Activated CD4-positive, alpha-beta T cell treated with anti-CD3 and anti-CD28 coated beads, Interleukin-2, amount 50 U/mL, for 4 hours (primary cell): ENCODE results near the gene WDR74.
"Not testable (repeated sequence)": the region's sequence is repeated elsewhere in the genome, so short reads cannot be mapped to it uniquely, and the experiment has no call there.

Source experiments
- DNase-seq, 2 experiments: peaks; one replicate each; pipeline ENCODE4 v3.0.0-alpha.2; 2020

WDR74 gene

DNA sequence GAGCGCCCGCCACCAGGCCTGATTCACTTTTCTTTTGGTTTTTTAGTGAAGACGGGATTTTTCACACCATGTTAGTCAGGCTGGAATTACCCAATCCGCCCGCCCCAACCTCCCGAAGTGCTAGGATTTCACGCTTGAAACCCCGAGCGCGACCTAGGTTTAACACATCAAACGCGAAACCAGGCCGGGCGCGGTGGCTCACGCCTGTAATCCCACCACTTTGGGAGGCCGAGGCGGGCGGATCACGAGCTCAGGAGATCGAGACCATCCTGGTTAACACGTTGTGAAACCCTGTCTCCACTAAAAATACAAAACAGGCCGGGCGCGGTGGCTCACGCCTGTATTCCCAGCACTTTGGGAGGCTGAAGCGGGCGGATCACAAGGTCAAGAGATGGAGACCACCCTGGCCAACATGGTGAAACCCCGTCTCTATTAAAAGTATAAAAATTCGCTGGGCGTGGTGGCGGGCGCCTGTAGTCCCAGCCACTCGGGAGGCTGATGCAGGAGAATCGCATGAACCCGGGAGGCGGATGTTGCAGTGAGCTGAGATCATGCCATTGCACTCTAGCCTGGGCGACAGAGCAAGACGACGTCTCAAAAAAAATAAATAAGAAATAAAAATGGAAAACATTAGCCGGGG lies 1.5 kb upstream of the WDR74 start:
- peak; percentile 67 to 73 for DNase-seq

DNA sequence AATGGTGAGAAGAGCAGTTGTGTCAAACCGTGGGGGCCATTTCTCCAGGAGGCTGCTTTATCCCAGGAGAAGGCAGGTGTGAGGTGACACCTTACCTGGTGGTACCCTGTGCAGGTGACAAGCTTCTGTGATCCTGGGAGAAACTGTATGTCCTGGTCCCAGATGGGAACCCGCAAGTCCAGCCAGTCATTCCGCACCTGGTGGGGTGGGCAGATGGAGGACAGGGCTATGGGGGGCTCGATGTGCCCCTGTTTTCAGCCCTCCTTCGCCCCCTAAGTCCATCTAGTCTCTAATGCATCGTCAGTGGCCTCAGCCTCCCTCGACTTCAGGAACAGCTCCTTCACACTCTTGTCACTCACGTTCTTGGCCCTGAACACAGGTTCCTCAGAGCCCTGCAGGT lies 4.1 kb downstream of the WDR74 start:
- no peak for DNase-seq

- no peak for DNase-seq
Measured at GRCh38 chr11:62832336-62833234, 6.8 kb downstream of the WDR74 start, which contains the start of gene TEX54. TSS of gene TEX54 (minus strand) at chr11:62832841.

DNA sequence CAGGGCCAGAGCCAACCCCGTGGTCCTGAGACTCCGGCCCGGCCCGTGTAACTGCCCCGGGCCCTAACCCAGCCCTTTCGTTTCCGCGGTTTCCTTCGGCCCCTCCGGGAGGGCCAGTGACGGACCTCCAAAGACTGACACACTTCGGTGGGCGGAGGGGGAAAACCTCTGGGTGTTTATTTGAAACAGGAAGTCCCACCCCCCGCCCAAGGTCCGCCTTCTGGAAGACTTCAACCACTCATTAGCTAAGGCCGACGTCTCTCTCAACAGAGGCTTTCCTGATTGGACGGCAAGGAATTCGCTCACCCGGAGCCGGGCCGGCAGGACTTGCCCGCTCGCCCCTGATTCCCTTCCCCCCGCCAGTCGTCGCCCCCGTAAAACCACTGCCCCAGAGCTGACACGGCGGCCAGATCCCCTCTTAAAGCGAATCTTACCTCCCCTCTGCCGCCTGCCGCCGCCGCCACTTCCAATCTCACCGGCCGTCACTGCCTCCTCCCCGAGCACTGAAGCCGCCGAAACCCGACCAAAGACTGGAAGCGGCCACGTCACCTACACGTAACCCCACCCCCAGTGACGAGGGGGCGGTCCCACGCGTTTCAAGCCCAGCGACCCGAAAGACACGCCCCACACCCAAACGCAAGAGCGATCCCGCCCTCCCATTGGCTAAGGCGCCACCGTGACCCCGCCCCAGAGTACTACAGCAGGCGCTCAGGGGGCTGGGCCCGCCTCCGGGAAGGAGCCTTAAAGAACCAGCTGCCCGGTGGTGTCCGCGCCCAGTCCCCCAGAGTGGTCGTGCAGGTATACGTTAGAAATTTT lies 7.7 kb downstream of the WDR74 start, which contains the start of gene STX5:
STX5 (minus strand) TSS at position 532 of the 816 bp plus-strand sequence. CDS start 808 bp downstream, outside the sequence.
- peak; percentile 99 for DNase-seq

GRCh38 chr11:62830904-62831519 lies 8.4 kb downstream of the WDR74 start:
- no peak for DNase-seq

DNA sequence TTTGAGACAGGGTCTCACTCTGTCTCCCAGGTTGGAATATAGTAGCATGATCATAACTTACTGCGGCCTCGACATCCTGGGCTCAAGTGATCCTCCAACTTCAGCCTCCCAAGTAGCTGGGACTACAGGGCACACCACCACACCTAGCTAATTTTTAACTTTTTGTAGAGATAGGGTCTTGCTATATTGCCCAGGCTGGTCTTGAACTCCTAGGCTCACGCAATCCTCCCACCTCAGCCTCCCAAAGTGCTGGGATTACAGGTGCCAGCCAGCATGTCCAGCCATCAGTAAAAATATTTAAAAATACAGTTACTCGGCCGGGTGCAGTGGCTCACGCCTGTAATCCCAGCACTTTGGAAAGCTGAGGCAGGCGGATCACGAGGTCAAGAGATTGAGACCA lies 11.3 kb downstream of the WDR74 start:
- DNase-seq: not testable (repeated sequence)

- no peak for DNase-seq
Measured at GRCh38 chr11:62823677-62824076, 15.7 kb downstream of the WDR74 start.

GRCh38 chr11:62817129-62817528 lies 22.3 kb downstream of the WDR74 start:
- no peak for DNase-seq

GRCh38 chr11:62816557-62816956 lies 22.8 kb downstream of the WDR74 start:
- no peak for DNase-seq

DNA sequence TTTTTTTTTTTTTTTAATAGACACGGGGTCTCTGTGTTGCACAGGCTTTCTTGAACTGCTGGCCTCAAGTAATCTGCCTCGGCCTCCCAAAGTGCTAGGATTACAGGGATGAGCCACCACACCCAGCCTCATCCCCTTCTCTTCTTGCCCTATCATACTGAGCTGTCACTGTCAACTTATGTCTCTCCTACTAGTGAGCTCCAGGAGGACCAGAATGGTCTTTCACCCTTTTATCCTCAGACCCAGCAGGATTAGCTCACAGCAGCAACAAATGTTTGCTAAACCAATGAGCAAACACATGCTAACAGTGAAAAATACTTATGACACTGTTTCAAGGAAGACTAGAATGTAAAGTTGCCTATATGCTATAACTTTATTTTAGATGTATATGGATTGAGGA lies 27.7 kb downstream of the WDR74 start:
- DNase-seq: no peak

GRCh38 chr11:62810748-62811147 lies 28.6 kb downstream of the WDR74 start:
- no peak for DNase-seq

DNA sequence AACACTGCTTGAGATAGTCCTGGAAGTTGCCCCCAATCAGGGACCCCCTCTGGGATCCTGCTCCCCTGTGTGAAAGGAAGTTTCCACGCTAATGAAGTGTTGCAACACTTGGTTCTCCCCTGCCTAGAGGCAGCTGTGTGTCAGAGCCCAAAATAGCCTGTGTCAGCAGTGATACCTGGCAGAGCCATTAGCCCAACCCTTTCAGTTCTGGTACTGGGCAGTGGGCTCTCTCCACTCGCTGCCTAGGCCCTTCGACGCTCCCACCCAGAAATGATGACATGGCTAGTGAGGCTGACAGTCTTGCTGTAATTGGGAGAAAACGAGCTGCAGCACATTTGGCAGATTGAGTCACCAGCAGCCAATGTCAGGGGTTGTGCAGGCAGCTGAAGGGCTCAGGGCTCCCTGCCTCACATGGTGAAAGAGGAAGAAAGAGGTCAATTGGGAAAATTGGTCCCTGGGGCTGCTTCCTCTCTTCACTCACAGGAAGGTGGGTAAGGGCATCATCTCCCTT lies 32.7 kb downstream of the WDR74 start:
- DNase-seq: no peak

GRCh38 chr11:62805961-62806441 lies 33.4 kb downstream of the WDR74 start:
- peak; percentile 15 to 18 for DNase-seq

DNA sequence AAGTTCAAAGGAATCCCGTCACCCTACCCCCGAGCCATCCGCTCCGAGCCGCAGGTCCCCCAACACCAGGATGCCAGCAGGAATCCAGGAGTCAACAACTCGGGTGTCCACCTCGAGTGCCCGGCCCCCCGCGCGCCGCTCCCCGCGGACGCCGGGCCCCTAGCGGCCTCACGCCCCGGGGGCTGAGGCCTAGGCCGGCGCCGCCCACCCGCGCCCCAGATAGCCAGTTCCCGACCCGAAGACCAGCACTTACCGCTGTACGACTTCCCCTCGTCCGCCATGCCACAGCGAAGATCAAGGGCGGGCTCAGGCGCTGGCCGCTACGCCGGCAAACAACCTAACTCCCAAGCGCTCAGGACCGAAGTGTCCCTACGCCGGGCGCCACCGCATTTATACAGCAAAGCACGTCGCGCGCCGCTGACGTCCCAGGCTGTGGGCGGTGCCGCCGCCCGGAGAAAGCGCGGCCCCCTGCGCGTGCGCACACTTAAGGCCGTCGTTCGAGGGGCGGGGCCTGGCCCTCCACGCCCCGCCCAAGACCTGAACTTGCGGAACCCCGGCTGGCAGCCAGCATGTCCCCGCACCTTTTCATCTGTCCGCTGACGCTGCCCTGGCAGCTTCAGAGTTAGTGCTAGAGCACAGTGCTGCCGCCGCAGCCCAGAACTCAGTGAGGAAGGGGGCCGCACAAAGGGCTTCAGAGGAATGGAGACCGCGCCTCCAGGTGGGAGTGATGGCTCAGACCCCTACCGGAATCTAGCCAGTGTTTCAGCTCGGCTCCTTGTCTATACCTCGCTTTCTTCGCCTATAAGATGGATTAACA lies 34.1 kb downstream of the WDR74 start, which contains the start of gene NXF1:
NXF1 (minus strand) TSS at position 365 of the 817 bp plus-strand sequence; CDS start at position 281, 84 bp downstream.
- peak; percentile 92 to 93 for DNase-seq

DNA sequence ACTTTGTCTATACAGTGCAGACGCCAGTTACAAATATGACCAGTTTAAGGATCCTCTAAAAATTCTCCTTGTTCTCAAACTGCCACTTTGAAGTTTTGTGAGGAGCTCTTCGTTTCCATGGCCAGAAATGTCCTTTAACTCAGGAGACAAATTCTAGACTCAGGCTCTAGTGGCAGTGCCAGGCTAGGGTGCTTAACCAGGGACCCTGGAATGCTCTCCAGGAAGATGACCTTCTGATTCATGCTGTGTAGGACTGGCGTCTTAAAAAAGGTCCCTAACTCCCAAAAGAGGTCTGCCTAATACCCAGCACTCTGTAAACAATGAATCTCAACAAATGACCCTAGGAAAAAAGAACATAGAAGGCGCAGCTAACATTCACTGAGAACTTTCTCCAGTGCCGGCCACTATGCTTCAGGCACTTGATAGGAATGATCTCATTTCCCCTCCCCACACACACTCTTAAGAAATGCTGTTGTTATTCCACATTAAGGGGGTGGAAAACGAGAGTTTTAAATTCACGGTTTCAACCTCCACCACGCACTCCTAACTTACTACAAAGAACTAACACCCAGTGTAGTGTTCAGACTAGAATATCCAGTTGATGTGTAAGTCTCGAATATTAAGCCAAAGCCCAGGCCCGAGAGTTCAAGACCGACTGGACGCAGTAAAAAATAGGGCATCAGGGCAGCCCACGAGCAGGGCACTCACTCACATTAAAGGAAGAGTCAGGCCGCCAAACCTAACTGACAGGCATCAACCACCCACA lies 34.9 kb downstream of the WDR74 start:
- no peak for DNase-seq

DNA sequence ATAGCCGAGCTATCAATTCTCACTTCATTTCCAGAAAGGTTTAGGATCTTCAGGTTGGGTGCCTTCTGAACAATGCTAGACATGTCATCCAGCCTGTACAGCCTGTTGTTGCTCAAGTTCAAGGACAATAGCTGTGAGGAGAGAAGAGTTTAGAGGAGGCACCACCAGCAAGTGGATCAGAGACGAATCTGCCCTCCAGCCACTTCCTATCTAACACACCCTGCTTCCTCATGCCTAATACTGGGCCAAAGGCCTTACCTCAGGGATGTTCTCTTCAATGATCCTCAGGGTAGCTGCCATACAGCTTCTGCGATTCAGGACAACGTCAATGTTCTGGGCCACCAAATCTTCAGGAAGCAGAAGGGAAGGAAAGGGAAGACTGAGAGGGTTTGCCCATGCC lies 38.3 kb downstream of the WDR74 start:
- no peak for DNase-seq

DNA sequence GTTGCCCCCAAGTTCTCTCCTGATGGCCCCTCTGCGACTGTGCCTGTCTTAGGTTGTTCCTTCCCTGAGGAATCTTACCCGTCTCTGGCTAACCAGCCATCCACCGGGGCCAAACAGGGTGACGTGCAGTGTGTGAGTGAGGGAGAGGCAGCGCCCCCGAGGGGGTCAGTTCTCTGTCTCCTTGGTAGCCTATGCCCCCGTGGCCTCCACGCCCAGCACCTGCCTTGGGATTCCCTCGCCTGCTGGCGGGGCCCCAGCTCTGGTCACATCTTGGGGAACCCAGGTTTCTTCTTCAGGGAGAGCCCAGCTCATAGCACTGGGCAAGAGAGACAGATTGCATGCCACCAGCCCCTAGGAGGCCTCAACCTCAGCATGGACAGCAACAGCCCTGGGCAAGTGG lies 39.9 kb downstream of the WDR74 start:
- no peak for DNase-seq

GRCh38 chr11:62796281-62796680 lies 43.1 kb downstream of the WDR74 start:
- DNase-seq: no peak

DNA sequence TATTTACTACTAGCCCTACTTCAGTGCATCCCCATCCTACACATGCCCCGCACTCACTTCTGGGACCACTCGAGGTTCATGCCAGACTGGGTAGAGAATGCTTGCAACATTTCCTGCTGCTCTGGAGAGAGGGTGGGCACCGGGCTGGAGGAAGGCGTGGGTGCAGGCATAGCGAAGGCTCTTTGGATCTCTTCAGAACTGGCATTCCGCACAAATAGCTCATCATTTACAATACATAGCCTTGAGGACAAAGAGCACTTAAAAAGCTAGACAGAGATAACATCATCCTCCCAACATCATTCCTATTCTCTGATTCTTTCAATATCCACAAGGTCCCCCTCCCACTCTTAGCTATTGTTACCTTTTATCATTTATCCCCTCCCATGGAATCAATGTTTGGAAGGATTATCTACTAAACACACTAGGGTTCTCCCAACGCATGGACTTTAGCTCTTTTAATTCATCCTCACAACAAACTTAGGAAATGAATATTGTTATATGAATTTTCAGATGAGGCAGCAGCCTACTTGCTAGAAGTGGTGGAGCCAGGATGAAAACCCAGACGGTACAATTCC lies 45.1 kb downstream of the WDR74 start:
- DNase-seq: no peak

DNA sequence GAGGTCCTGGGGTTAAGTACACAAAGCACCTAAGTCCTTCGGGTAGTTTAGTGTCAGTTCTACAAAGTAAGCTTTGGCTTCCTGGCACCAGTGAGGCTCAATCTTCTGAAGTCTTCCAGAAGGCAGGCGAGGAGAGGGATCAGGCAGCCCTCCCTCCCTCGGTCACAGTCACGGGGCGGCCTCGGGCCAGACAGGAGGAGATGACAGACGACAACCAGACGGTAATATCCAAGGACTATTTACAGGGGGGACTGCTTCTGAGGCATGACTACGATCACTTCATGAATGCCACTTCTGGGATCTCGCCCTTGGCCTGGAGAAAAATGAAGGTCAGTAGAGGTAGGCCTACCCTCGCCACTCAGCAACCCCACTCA lies 47.2 kb downstream of the WDR74 start:
- DNase-seq: no peak
